HG03469 (cell line): ENCODE results near the gene GLT1D1.
"Not testable (repeated sequence)": the region's sequence is repeated elsewhere in the genome, so short reads cannot be mapped to it uniquely, and the experiment has no call there.

Experiments used
- ATAC-seq: cut with Tn5 transposase; IDR thresholded peaks from one replicate; pipeline ENCODE4 v1.9.1; 2021; ENCODE audit warnings: mild to moderate bottlenecking, moderate library complexity, moderate number of reproducible peaks; ENCODE audit not compliant: unreplicated experiment

The GLT1D1 gene

DNA sequence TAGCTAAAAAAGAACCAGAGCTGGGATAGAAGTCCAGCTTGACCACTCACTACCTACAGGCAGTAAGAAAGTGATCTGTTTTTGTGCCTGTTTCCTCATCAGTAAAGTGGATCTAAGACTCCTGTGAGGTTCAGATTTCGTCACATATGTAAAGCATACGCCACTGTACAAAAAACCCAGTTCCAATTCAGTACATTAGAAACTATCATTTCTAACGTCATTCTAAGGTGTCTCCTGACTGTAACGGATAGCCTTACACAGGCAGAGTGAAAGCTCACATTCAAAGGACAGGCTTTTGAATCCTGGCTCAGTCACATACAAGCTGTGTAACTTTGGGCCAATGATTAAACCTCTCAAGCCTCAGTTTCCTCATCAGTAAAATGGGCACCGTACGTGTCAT is 33.0 kb upstream of the GLT1D1 start:
- ATAC-seq: no peak

DNA sequence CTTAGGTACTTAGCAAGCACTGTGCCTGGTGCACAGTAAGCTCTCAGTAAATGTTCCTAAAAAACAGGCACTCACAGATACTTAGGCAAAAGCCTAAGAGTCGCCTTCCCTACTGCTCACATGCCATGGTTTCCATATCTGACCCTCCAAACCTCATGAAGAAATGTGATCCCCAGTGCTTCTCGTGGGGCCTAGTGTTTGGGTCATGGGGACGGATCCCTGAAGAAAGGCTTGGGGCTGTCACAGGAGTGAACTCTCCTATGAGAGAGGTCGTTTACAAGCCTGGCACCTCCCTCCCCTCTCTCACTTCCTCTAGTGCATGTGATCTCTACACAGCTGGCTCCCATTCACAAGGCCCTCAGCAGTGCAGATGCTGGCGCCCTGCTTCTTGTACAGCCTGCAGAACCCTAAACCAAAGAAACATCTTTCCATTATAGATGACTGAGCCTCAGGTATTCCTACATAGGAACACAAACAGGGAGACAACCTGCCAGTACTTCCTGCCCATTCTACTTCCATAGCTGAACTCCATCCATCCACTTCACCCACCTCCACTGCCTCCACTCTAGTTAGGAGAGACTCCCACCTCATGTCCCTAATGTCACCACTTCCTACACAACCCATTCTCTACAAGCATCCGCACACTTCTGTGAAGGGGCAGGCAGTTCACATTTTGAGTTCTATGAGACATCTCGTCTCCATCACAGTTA is 32.4 kb upstream of the GLT1D1 start:
- ATAC-seq: peak; percentile 34

DNA sequence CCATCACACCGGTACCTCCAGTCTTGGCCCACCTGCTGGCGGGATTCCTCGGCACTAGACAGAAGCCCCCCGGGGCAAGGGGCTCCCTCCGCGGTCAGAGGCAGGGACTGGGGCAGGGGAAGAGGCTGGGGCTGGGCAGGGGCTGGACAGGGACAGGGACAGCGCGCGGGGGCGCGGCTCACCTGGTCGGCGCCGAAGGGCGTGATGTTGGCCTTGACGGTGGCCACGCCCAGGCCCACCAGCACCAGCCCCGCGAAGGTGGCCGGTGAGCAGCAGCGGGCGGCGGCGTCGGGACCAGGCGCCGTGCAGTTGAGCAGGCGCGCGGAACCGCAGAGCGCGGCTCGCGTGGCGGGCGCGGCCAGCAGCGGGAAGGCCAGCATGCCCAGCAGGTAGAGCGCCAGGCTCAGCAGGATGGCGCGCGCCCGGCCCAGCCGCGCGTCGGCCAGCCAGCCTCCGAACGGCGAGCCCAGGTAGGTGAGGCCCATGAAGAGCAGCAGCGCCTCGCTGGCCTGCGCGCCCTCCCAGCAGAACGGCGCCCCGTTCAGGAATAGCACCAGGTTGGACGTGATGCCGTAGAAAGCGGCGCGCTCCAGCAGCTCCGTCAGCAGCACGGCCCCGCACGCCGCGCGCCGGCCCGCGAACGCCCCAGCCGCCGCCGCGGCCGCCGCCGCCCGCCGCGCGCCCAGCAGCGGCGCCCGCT is 29.9 kb upstream of the GLT1D1 start:
- ATAC-seq: peak; percentile 9

DNA sequence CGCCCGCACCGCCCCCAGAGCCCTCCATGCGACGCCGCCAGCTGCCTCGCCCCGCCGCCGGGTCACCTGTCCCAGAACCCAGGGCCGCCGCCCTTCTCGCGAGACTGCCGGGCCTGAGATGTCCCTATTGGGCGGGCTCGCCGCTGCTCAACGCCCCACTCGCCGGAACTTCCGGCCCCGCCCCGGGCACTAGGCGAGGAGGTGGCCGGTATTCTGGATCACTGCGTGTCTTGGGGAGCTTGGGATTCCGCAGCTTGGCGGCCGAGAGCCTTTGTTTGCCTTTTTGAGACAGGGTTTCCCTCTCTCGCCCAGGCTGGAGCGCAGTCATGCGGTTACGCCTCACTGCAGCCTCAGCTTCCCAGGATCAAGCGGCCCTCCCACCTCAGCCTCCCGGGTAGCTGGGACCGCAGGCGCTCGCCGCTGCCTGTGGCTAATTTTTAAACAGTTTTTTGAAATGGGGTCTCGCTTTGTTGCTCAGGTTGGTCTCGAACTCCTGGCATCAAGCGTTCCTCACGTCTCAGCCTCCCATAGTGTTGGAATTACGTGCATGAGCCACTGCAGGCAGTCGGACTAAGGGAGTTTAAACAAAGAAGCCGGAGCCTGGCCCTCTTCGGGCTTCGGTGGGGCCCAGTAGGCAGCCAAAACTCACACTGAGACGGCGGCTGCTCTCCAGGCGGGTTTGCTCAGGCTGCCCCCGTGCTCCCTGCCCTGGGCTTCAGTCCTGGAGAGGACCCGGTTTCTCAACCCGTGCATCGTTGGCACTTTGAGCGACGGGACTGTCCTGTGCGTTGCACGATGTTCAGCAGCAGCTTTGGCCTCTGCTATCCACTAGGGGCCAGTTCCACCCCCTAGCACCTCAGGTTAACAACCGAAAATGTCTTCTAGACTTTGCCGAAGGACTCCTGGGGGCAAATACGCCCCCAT is 29.1 kb upstream of the GLT1D1 start, which contains the start of gene SLC15A4:
Gene SLC15A4, minus strand, starts transcription at position 43 of the 924 bp plus-strand sequence. Its CDS starts 15 bp downstream, at position 28.
- ATAC-seq: peak; percentile 66

DNA sequence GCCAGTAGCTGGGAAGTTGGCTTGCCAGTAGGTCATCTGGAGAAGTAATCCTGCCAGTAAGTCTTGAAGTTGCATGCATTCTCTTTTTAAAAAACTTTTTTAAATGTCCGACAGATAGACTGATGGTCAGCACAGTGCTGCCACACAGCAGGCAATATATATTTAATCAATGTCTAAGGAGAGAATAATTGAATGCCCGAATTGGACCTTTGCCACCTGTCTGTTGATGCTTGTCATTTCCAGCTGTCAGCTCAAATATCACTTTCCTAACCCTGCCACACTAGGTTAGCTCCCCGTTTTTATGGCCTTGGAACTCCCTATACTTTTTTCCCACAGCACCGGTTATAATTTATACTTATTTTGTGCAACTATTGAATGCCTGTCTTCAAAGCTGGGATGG is 27.4 kb upstream of the GLT1D1 start:
- no peak for ATAC-seq

DNA sequence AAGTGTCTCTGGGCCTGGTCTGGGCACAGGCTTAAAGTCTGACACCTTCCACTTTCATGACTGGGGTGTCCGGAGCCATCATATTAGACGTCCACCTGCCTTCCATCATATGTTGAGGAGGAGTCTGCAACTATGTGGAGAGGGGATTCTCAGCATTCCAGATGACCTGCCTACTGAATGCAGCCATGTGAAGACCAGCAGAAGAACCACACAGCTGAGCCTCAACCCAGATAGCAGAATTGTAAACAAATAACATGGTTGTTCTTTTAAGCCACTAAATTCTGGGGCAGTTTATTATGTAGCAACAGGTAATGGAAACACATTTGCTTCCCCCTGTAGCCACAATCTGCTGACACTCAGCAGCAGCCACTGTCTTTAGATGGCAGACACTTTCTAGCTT is 25.6 kb upstream of the GLT1D1 start:
- no peak for ATAC-seq

DNA sequence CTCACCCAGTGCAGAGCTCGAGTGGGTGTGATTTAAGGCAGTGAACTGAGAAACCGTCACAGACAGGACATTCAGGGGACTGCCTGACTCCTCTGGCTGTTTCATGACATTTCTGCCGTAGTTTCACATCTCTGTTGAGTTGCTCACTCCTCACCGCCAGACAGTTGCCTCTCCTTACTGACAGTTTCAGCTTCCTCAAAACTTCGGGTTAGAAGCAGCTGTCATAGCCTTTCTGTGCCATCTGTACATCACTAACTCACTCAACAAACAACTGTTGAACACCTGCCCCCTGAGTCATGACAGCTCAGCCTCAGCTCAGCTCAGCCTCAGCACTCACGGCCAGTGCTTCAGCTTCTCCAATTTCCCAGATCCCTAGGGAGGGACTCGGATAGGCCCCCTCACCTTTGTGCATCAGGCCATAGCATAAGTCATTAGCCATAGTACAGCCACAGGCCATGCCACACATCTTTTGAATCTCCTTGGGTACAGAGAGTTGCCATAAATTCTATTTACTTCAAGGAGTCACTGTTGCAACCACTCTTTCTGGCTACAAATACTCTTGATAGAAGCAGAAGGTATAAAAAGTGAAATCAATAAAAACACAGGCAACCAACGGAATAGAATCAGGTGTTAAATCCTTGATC is 23.3 kb upstream of the GLT1D1 start:
- peak; percentile 87 for ATAC-seq

DNA sequence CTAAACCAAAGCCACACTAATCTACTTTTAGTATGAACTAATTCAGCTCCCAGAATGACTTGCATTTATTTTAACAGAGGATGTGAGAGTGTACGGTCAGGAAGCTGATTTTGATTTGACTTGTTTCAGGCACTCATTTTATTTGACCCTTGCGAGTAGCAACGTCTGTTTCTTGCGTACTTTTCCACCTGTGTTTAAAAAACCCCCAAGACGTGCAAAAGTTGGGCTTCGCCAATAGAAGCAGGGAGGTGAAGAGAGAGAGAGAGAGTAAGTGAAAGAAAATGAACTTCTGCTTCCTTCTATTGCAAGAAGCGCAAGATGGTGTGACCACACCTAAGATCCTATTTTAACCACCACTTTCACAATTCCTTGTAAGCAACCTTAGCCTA is 22.8 kb upstream of the GLT1D1 start:
- peak; percentile 40 for ATAC-seq

DNA sequence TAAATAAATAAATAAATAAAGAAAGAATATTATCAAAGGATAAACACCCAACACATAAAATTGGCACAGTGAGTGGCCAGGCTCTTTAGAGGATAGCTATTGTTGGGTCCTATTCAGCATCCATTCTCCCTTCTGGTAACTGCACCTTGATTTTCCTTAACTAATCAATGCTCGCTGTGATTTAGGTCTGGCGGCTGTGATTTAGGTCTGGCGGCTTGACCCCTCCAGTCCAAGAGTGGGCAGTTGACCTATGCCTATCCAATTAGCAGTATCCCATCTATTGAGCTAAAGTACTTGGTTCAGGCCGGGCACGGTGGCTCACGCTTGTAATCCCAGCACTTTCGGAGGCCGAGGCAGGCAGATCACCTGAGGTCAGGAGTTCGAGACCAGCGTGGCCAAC is 19.9 kb upstream of the GLT1D1 start:
- no peak for ATAC-seq

DNA sequence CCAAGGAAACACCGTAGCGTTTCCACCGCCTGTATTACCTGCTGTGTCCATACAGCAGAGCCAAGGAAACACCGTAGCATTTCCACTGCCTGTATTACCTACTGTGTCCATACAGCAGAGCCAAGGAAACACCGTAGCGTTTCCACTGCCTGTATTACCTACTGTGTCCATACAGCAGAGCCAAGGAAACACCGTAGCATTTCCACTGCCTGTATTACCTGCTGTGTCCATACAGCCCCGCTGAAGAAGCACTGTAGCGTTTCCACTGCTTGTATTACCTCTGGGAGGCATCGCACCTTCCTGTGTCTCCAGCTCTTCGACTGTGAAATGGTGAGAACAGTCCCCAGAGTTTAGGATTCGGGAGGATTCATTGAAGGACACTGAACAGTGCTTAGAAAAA is 13.4 kb upstream of the GLT1D1 start:
- not testable (repeated sequence) for ATAC-seq

DNA sequence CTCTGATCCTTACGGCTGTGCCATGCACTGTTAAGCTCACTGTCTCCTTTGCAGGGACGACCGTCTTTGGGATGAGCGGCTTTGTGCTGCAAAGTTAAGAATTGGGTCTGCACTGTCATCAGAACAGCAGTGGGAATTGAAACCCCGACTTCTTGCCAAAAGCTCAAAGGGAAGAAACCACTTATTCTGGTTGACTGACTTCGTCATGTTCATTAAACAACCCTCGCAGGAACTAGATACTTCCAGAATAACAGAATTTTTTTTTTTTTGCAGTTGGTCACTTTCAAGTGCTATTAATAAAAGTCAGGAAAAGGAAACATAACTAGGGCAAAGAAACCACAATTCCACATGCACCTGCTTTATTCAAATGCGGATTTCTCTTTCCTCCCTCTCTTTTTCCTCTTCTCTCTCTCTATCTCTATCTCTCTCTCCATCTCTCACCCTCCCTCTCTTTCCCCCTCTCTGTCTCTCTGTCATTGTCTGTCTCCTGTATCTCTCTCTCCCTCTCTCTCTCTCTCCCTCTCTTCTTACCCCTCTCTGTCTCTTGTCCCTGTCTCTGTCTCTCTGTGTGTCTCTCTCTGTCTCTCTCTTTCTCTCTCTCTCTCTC is 12.3 kb upstream of the GLT1D1 start:
- peak; percentile 89 for ATAC-seq

DNA sequence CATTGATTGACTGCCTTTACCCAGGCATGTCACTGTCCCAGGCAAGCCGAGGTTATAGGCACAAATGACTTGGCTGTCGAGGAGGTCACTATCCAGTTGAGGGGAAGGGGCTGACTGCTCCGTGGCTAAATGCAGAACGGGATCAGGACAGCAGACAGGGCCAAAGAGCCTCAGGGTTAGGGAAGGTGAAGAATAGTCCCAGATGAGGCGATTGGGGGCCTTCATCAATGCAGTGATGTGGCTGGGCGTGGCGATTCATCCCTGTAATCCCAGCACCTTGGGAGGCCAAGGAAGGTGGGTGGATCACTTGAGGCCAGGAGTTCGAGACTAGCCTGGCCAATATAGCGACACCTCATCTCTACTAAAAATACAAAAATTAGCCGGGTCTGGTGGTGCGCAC is 10.7 kb upstream of the GLT1D1 start:
- ATAC-seq: no peak

DNA sequence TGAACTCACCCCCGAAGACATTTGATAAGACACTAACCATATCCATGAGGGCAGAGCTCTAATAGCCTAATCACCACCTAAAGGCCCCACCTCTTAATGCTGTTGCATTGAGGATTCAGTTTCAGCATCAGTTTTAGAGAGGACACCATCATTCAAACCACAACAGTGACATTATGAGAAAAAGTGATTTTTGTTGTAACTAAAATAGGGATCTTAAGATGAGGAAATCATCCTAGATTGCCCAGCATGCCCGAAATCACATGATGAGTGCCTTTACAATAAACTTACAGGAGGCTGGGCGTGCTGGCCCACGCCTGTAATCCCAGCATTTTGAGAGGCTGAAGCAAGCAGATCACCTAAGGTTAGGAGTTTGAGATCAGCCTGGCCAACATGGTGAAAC is 9.7 kb upstream of the GLT1D1 start:
- ATAC-seq: no peak

DNA sequence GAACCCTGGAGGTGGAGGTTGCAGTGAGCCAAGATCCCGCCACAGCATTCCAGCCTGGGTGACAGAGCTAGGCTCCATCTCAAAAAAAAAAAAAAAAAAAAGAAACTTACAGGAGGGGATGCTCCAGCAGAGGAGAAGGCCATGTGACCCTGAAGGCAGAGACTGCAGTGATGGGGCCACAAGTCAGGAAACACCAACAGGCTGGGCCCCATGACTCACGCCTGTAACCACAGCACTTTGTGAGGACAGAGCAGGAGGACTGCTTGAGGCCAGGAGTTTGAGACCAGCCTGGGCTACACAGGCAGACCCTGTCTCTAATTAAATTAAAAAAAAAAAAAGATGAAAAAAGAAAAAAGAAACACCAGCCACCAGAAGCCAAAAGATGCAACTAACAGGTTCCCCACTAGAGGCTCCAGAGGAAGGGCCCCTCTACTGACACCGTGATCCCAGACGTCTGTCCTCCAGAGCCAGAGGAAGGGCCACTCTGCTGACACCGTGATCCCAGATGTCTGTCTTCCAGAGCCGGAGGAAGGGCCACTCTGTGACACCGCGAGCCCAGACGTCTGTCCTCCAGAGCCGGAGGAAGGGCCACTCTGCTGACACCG is 9.1 kb upstream of the GLT1D1 start:
- ATAC-seq: peak; percentile 36

DNA sequence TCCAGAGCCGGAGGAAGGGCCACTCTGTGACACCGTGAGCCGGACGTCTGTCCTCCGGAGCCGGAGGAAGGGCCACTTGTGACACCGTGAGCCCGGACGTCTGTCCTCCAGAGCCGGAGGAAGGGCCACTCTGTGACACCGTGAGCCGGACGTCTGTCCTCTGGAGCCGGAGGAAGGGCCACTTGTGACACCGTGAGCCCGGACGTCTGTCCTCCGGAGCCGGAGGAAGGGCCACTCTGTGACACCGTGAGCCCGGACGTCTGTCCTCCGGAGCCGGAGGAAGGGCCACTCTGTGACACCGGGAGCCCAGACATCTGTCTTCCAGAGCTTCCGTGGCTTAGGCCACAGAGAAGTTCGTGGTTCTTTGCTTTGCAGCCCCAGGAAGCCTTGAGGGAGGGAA is 6.6 kb upstream of the GLT1D1 start:
- ATAC-seq: not testable (repeated sequence)

DNA sequence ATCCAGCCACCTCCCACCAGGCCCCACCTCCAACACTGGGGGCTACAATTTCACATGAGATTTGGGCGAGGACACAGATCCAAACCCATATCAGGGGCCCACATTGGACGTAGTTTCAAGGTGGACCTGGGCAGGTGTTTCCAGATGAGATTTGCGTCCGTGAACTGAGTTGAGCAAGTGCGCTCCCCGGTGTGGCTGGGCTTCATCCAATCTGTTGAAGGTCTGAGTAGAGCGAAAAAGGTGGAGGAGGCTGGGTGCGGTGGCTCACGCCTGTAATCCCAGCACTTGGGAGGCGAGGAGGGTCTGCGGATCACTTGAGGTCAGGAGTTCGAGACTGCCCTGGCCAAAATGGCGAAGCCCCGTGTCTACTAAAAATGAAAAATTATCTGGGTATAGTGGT is 4.9 kb upstream of the GLT1D1 start:
- no peak for ATAC-seq

DNA sequence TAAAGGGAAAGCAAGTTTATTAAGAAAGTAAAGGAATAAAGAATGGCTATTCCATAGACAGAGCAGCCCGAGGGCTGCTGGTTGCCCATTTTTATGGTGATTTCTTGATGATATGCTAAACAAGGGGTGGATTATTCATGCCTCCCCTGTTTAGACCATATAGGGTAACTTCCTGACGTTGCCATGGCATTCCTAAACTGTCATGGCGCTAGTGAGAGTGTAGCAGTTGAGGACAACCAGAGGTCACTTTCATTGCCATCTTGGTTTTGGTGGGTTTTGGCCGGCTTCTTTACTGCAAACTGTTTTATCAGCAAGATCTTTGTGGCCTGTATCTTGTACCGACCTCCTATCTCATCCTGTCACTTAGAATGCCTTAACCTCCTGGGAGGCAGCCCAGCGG is 3.5 kb upstream of the GLT1D1 start:
- not testable (repeated sequence) for ATAC-seq

DNA sequence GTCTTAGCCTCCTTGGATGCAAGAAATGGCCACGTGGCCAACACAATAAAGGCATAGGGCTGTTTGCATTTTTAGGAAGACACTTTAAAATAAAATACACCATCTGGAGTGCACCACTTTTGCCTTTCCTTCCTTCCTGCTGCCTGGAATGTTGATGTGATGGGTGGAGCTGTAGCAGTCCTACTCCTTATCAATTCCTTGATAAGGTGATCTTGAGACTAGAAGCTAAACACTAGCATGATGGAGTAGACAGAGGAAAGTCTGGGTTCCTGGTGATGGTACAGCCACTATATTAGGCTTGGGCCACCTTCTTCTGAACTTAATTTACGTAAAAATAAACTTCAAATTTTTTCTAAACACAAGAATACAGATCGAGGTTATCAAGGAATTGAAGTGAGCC is 2.9 kb upstream of the GLT1D1 start:
- no peak for ATAC-seq

DNA sequence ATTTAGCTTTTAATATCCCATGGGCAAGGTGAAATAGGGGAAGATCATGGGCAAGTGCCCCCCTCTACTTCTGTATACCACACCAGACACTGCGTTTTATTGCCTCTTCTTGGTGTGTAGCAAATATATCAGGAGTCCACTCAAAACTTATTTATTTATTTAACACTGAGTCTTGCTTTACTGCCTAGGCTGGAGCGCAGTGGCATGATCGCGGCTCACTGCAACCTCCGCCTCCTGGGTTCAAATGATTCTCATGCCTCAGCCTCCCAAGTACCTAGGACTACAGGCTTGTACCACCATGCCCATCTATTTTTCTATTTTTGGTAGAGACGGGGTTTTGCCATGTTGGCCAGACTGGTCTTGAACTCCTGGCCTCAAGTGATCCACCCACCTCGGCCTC is 1.8 kb upstream of the GLT1D1 start:
- ATAC-seq: not testable (repeated sequence)

DNA sequence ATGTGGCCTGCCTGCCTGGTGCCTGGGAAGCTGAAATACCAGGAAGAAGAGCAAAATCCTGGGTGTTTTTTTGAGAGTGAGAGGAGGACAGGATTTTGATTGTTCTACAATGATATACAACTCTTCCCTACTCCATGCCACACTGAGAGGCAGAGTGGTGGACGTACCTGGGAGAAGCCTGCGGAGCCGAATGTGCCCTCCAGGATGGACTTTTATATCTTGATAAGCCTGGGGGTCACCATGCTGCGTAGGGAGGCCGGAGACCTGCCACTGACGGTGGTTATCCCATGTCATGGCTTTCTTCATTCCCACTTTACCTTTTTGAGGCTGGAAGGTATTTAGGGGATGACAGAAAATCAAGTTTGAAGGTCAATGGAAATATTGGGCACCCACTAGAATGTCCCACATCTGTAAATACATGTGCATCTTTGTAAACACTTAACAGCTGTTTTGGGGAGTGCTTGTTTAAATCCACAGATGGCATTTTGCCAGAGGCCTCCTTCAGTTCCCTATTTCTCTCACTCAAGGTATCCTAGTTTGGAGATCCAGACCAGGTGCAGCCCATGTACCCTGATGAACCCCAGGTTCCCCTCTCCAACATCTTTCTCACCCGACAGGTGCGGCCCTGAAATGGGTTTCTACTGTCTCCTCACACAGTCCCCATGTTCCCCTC is 1.1 kb upstream of the GLT1D1 start:
- no peak for ATAC-seq
